Endodermal cell (in vitro differentiated cells): Measurements from ENCODE around the gene CSAD. TPM values are rescaled to one million over a fixed set of nuclear protein-coding genes. Genes with fewer than 3 reads are reported as not detected.

ENCODE experiments used
- DNase-seq: peaks from one replicate; pipeline ENCODE4 v3.0.0-alpha.2; 2017
- H3K27ac ChIP-seq: 2 replicates; pipeline ENCODE4 v1.5.1; 2013; ENCODE audit warnings: mild to moderate bottlenecking, low read depth, low read length, moderate library complexity
- H3K27me3 ChIP-seq: 2 replicates; pipeline ENCODE4 v1.6.1; 2013; ENCODE audit warnings: mild to moderate bottlenecking, low read length, moderate library complexity; ENCODE audit not compliant: insufficient read depth, control insufficient read depth, poor library complexity, severe bottlenecking
- H3K36me3 ChIP-seq: 2 replicates; pipeline ENCODE4 v1.7.0; 2013; ENCODE audit warnings: mild to moderate bottlenecking, low read length, moderate library complexity; ENCODE audit not compliant: control insufficient read depth, insufficient read depth
- H3K4me1 ChIP-seq: one replicate; pipeline ENCODE4 v1.7.0; 2013; ENCODE audit warnings: low read length; ENCODE audit not compliant: control insufficient read depth, insufficient read depth
- H3K4me3 ChIP-seq: 2 replicates; pipeline ENCODE4 v1.5.1; 2013; ENCODE audit warnings: mild to moderate bottlenecking, low read length, moderate library complexity
- H3K9ac ChIP-seq: 2 replicates; pipeline ENCODE4 v1.6.1; 2013; ENCODE audit warnings: mild to moderate bottlenecking, low read length, moderate library complexity; ENCODE audit not compliant: poor library complexity, severe bottlenecking; ENCODE audit errors: extremely low read depth
- H3K9me3 ChIP-seq: 2 replicates; pipeline ENCODE4 v1.6.1; 2013; ENCODE audit warnings: mild to moderate bottlenecking, low read length, moderate library complexity; ENCODE audit not compliant: control insufficient read depth
- H3K27ac Mint-ChIP-seq: 2 replicates; pipeline ENCODE4 v1.8.0; 2020; ENCODE audit warnings: mixed read lengths
- H3K27me3 Mint-ChIP-seq: 2 replicates; pipeline ENCODE4 v1.8.0; 2021; ENCODE audit warnings: mild to moderate bottlenecking, mixed read lengths; ENCODE audit not compliant: insufficient read depth
- H3K36me3 Mint-ChIP-seq: 2 replicates; pipeline ENCODE4 v1.8.0; 2020; ENCODE audit warnings: low read depth, mixed read lengths
- H3K4me1 Mint-ChIP-seq: 2 replicates; pipeline ENCODE4 v1.8.0; 2020; ENCODE audit warnings: mixed read lengths
- H3K4me3 Mint-ChIP-seq: 2 replicates; pipeline ENCODE4 v1.8.0; 2020; ENCODE audit warnings: mild to moderate bottlenecking, moderate library complexity, mixed read lengths
- H3K9me3 Mint-ChIP-seq: 2 replicates; pipeline ENCODE4 v1.8.0; 2020; ENCODE audit warnings: mild to moderate bottlenecking, mixed read lengths
- WGBS, 2 experiments: methylation state at CpG; one replicate each; pipeline versions ENCODE4 v1.1.5 to v1.1.7; 2013; ENCODE audit warnings: missing lambda C conversion rate in 2 of 2, mixed read lengths in 1 of 2; ENCODE audit not compliant: insufficient coverage in 1 of 2, insufficient read length in 1 of 2; 5-methylcytosine and 5-hydroxymethylcytosine counted together
- total RNA-seq, 2 donors: library from RNA; stranded (reverse); fragmentation: NEBNext Ultra II Directional in 1 of 2; extraction: Animal tissue kit (Norgen Biotek cat#: 25700) in 1 of 2; gene quantifications; 2 replicates in 1 of 2; 3 replicates in 1 of 2; pipeline ENCODE4 v1.2.1, GENCODE V29; 2021
- TF ChIP-seq, protein P1 (sequence below): fragments of 200-600 bp; sonication (generic); conservative IDR thresholded peaks from 2 replicates; pipeline ENCODE4 v1.5.0; 2021; ENCODE audit warnings: antibody characterized with exemption, mild to moderate bottlenecking

The CSAD gene
- total RNA-seq, 2 donors from 2014 or later: 24.9 to 38.2 TPM

DNA sequence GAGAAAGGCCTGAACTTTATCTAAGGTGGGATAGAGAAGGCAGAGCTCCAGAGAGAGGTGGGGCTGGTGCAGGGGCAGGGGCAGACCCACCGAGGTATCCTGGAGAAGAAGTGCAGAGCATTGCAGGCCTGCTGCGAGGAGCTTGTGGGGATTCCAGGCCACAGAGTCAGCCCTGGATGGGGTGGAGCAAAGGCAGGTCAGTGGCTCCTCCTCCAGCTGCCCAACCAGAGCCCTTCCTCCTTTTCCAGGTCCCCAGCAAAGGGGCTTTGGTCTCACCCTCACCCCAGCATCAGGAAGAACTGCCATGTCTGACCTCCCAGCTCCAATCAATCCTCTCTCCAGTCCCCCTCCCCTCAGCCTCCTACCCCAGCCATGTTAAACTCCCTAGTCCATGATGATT is 20.1 kb downstream of the CSAD start:
- H3K4me3 ChIP-seq: no peak overlapping the region
- no peak for DNase-seq
- no peak overlapping the region for H3K4me3 Mint-ChIP-seq
- WGBS, 2 experiments: 80 to 92% methylated on average over 2 of the region's 2 CpGs
- peaks cover under 1% of the 10 kb centered on the region for H3K36me3 ChIP-seq
- peaks cover 6% of the 10 kb centered on the region for H3K4me1 Mint-ChIP-seq
- no peaks in the 10 kb centered on the region for H3K9me3 ChIP-seq
- H3K27ac ChIP-seq: no peak overlapping the region
- no peaks in the 10 kb centered on the region for H3K27me3 ChIP-seq
- peaks cover 2% of the 10 kb centered on the region for H3K36me3 Mint-ChIP-seq
- peaks cover 38% of the 10 kb centered on the region for H3K27me3 Mint-ChIP-seq
- TF ChIP-seq, protein P1, sequence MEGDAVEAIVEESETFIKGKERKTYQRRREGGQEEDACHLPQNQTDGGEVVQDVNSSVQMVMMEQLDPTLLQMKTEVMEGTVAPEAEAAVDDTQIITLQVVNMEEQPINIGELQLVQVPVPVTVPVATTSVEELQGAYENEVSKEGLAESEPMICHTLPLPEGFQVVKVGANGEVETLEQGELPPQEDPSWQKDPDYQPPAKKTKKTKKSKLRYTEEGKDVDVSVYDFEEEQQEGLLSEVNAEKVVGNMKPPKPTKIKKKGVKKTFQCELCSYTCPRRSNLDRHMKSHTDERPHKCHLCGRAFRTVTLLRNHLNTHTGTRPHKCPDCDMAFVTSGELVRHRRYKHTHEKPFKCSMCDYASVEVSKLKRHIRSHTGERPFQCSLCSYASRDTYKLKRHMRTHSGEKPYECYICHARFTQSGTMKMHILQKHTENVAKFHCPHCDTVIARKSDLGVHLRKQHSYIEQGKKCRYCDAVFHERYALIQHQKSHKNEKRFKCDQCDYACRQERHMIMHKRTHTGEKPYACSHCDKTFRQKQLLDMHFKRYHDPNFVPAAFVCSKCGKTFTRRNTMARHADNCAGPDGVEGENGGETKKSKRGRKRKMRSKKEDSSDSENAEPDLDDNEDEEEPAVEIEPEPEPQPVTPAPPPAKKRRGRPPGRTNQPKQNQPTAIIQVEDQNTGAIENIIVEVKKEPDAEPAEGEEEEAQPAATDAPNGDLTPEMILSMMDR: no peak
- no peak overlapping the region for H3K27ac Mint-ChIP-seq
- H3K9me3 Mint-ChIP-seq: no peaks in the 10 kb centered on the region
- H3K4me1 ChIP-seq: no peaks in the 10 kb centered on the region
- H3K9ac ChIP-seq: no peak overlapping the region

DNA sequence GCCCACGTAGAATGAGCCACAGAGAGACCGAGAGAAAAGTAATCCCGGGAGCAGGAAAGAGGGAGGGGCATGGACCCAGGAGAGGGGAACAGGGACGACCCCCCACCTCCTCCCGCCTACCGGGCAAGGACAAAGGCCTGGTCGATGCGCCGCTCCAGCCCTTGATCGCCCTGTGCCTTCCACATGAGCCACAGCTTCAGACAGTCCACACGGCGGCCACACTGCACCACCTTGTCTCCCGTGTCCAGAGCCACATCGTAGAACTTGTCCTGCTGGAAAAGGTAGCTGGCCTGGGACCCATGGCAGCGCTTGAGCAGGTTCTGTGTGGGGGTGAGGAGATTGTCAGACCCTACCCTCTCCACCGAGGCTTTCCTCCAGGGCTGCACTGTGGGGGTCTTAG is 20.7 kb downstream of the CSAD start:
- no peaks in the 10 kb centered on the region for H3K4me1 ChIP-seq
- no peak overlapping the region for H3K4me3 ChIP-seq
- H3K36me3 ChIP-seq: no peaks in the 10 kb centered on the region
- H3K9me3 ChIP-seq: no peaks in the 10 kb centered on the region
- H3K27ac ChIP-seq: no peak overlapping the region
- peaks cover 40% of the 10 kb centered on the region for H3K27me3 Mint-ChIP-seq
- no peaks in the 10 kb centered on the region for H3K9me3 Mint-ChIP-seq
- DNase-seq: peak; percentile 62
- H3K27ac Mint-ChIP-seq: no peak overlapping the region
- peaks cover 6% of the 10 kb centered on the region for H3K4me1 Mint-ChIP-seq
- TF ChIP-seq, protein P1: no peak
- H3K4me3 Mint-ChIP-seq: no peak overlapping the region
- no peak overlapping the region for H3K9ac ChIP-seq
- H3K27me3 ChIP-seq: no peaks in the 10 kb centered on the region
- 88 to 100% methylated on average over 2 to 16 of the region's 16 CpGs for WGBS, 2 experiments
- peaks cover 2% of the 10 kb centered on the region for H3K36me3 Mint-ChIP-seq

DNA sequence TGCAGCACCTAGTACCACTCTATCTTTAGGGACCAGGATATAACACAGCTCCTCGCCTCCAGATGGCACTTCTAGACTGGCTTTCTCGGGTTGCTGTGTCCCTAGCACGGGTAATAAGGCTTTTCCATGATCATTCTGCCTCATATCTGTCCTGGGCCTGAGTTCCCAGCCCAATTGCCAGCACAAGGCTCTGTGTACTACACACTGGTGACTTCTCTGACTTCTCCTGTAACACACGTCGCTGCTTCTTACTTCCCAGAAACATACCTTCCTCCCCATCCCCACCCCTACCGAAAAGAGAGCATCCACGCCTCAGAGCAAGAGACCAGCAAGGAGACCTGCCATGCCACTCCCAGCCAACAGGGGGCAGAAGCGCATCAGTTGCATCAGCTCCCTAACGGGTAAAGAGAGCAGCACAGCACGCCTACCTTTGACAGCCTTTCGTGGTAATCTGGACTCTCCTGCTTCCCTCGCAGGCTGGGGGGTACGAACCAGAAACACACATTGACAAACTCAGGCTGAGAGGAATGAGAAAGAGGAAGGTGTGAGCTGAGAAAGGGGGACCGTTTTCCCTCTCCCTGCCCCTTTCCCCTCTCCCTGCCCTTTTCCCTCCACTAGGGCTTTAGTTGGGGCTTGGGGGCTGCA is 21.4 kb downstream of the CSAD start:
- Histone ChIP-seq H3K4me3 (no peak overlapping the region), H3K4me1 (no peaks in the 10 kb centered on the region), H3K9ac (no peak overlapping the region), H3K27me3 (no peaks in the 10 kb centered on the region), H3K36me3 (no peaks in the 10 kb centered on the region), H3K27ac (no peak overlapping the region), H3K9me3 (no peaks in the 10 kb centered on the region)
- peak; percentile 99 for DNase-seq
- no peak overlapping the region for H3K4me3 Mint-ChIP-seq
- H3K9me3 Mint-ChIP-seq: no peaks in the 10 kb centered on the region
- H3K27me3 Mint-ChIP-seq: peaks cover 40% of the 10 kb centered on the region
- H3K36me3 Mint-ChIP-seq: peaks cover 1% of the 10 kb centered on the region
- no peak overlapping the region for H3K27ac Mint-ChIP-seq
- WGBS, 2 experiments: 21 to 27% methylated on average over 7 to 13 of the region's 14 CpGs
- H3K4me1 Mint-ChIP-seq: peaks cover 6% of the 10 kb centered on the region
- TF ChIP-seq, protein P1: peak; percentile 97
